Stimulated activated CD8-positive, alpha-beta memory T cell treated with anti-CD3 and anti-CD28 coated beads, Interleukin-15, amount 100 ng/mL, for 4 hours (primary cell): Measurements from ENCODE around the gene UGT1A3.
"Not testable (repeated sequence)": the region's sequence is repeated elsewhere in the genome, so short reads cannot be mapped to it uniquely, and the experiment has no call there.

Experiments
- DNase-seq, 2 donors: peaks; one replicate each; pipeline ENCODE4 v3.0.0-alpha.2; 2020; ENCODE audit warnings: low read depth in 2 of 2

UGT1A3 gene

DNA sequence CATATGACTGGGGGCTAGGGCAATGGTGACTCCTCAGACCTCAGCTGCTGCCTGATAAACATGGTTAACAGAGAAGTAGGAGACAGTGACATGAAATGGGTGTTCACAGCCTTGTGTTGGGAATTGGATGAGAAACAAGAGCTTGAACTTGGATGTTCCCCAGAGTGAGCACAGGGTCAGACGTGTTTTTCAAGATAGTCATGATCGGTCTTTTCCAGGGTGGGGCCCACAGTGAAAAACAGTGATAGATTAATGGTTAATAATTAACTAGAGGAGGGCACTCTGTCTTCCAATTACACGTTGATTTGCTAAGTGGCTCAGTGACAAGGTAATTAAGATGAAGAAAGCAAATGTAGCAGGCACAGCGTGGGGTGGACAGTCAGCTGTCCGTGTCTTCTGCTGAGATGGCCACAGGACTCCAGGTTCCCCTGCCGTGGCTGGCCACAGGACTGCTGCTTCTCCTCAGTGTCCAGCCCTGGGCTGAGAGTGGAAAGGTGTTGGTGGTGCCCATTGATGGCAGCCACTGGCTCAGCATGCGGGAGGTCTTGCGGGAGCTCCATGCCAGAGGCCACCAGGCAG lies at the start of gene UGT1A3:
UGT1A3 (plus strand) TSS at position 320 of the 579 bp plus-strand sequence; CDS start at position 405, 85 bp downstream.
- no peak for DNase-seq

DNA sequence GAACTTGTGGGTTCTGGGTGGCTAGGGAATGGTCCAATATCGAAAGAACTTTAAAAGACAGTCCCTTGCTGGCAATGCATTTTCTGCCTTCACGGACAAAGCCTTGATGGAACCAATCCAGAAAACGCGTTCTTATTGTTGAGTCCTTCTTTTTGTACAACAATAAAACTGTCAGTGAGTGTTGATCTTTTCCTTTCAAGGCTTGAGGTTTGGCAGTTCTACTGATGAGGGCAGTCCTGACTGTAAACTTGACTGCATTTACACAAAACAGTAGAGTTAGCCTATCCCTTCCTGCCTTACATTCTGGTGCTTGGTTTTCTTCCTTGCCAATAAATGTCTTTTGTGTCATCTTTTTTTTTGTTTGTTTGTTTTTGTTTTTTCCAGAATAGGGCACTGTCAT lies 49.6 kb upstream of the UGT1A3 start:
- DNase-seq: no peak

DNA sequence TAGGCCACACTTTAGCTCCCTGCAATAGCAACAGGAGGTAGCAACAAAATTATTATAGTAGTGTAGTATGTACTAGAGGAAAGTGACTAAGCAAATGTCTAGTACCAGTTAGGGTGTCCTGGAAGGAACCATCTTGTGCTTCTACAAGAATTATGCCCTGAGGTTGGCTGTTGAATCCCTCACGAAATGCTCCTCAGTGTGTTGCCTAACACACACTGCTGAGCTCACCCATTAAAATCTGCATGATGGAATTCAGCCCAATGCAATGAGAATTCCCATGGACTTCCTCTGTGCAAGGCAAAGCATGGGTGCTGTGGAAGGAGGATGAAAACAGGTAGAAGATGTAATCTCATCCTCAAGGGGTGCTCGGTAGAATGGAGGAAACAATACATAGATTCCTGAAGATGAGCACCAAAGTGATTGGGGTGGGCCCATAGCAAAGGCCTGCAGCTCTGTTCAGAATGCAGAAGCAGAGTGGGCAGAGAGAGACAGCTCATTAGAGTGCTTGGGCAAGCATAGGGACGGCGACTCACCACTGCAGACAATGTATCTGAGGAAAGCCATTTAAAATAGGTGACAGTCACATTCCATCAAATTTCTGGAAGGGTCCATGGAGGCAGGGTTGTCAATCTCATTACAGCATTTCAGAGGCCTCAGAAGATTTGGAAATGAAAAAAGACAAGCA lies 48.3 kb upstream of the UGT1A3 start:
- no peak for DNase-seq

GRCh38 chr2:233681521-233682099 lies 47.2 kb upstream of the UGT1A3 start, which contains the start of gene UGT1A7:
UGT1A7 (plus strand) TSS chr2:233681901; CDS start chr2:233681938, 37 bp downstream.
- no peak for DNase-seq

- no peak for DNase-seq
Measured at GRCh38 chr2:233684640-233685039, 44.2 kb upstream of the UGT1A3 start.

GRCh38 chr2:233686928-233687327 lies 41.9 kb upstream of the UGT1A3 start:
- no peak for DNase-seq

DNA sequence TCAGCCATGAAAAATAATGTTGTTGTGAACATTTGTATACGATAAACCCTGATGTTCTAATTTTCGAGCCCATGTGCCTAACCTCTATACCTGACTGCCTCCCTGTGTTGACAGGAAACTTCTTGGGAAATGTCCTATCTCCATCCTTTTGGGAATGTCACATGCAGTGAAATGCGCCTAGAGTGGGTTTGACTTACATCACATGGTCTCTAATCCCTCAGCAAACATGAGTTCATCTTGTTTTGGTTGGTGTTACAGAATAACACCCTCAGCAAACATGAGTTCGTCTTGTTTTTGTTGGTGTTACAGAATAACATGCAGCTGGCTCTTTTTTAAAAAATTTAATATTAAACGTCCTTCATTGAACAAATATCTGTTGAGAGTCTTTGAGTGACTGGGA lies 40.5 kb upstream of the UGT1A3 start:
- no peak for DNase-seq

DNA sequence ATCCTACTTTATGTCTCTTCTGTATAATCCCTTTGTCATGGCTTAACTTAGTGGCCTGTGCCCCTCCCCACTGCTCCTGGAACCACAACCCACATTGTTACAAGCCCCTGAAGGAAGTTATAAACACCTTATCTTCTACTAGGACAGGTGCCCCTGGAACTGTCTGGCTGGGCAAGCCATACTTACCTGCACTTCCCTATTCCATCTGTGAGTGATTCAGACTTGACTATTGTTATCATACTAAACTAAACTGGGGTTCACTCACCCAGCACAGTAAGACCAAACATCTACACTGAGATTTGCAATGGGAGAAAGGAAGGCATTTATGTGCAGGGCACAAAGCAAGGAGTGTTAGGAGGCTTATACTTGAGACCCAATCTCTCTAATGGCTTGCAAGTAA lies 39.8 kb upstream of the UGT1A3 start:
- no peak for DNase-seq

DNA sequence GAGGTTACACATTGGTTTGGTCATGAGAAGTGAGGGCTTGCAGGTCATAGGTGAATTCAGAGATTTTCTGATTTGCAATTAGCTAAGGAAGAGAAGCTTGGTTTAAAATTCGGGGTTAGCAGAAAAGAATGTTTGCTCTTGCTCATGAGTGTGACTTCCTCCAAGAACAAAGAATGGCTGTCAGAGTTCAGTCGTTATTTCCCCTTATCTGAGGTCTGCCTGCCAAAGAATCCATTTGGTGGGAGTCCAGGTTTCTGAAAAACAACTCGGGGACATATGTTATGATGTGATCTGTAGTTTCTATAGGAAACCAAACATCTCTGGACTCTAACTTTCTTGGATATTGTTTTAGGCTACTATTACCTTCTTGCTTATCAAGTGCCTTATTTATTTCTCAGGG lies 39.3 kb upstream of the UGT1A3 start:
- no peak for DNase-seq

GRCh38 chr2:233690444-233690843 lies 38.4 kb upstream of the UGT1A3 start:
- DNase-seq: no peak

DNA sequence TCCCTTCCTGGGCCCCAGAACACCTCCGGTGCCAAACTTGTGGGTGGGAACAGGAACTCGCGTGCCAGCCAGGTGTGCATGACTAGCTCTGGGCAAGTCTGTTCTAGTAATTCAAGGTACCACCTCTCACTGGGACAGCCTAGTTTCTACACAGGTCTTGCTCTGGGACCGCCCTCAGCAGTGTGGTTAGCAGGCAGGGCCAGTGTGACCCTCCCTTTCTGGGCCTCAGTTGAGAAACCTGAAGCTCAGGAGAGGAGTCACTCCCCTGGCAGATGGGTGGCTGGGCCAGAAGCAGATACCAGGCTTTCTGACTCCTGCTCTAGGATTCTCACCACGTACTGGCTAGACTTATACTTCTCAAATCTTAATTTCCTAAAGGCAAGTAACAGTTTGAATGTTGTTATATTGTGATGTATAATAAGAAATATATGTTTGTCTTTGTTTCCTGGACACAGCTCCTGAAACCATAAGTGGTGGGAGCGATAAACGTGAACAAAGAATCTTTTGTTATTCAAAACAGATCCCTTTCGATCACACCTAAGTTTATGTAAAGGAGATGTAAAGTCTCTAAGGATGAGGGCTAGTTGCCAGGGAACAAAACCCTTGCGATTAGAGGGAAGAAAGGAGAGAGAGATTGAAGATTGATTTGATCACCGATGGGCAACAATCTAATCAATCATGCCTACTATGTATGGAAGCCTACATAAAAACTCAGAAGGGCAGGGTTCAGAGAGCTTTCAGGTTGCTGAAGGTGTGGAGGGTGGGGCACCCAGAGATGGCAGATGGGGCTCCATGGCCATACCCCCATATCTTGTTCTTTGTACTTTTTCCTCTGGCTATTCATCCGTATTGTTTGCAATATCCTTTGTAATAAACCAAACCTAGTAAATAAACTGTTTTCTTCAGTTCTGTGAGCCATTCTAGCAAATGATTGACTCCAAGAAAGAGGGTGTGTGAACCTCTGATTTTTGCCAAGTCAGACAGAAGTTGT lies 37.1 kb upstream of the UGT1A3 start:
- DNase-seq: no peak

GRCh38 chr2:233692648-233693047 lies 36.2 kb upstream of the UGT1A3 start, which contains the start of gene UGT1A6:
UGT1A6 (plus strand) TSS chr2:233692890; CDS start chr2:233693005, 115 bp downstream.
- no peak for DNase-seq

GRCh38 chr2:233693963-233694362 lies 34.9 kb upstream of the UGT1A3 start:
- no peak for DNase-seq

DNA sequence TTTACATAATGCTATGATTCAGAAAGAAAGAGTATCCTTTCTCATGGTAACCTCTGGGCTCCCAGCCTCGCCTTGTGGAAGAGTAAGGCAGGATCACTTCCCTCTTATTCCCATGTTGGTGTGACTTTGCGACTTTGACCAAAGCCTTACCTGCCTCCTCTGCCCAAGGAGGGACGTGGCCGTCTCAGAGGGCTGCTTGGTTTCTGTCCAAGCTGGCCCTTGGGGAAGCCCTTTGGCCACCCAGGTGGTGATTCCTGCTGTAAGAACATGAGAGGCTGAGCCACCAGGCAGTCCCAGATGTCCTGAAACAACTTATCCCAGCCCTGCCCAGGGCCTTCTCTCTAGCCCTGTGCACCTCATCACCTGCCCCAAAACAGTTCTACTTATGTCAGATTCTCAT lies 30.1 kb upstream of the UGT1A3 start:
- DNase-seq: no peak

DNA sequence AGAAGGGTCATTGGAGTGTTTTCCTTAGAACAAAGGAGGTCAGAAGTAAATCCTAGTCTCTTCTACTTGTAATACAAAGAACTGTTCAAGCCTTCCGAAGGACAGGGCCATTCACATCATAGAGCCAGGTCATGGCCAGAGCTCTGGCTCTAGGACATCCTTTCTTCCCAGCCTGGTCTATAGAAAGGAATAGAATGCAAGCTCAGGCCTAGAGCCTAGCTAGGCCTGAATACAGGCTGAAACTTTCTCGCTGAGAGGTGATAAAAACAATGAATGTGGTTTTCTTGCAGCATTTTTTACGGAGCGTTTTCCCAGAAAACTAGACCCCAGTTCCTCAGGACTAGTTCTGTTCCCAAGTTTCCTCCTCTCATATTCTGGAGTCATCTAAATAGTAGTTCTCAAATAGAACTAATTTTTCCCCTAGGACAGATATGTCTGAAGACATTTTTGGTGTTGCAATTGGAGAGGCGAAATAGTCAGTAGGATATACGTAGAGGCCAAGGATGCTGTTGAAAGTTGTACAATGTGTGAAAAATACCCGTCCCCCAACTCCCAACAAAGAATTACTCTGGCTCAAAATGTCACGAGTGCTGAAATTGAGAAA lies 29.3 kb upstream of the UGT1A3 start:
- no peak for DNase-seq

DNA sequence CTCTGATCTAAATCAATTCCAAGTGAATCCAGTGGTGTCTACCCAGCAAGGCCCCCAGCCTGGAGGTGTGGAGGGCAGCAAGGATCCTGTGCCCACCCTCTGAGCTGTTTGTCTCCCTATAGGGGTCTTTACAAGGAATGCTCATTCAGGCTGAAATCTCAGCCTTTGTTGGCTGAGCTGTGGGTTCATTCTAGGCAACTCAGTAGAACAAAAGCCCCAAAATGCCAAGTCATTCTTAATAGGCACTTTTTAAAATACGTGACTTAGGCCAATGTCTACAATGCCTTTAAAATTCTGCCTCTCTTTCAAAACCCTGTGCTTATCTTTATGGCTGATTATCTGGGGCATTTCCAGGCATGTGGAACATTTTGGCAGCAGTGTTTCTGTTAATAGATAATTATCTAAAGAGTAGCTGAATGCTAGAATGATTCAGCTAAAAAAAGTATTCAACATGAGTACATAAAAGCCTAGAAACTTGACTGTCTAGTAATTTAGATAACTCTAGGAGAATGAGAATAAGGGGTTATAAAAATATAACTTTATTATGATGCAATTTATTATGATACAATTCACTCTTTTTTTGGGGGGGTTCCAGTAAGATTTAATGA lies 28.7 kb upstream of the UGT1A3 start:
- no peak for DNase-seq

GRCh38 chr2:233700842-233701241 lies 28.0 kb upstream of the UGT1A3 start:
- not testable (repeated sequence) for DNase-seq

DNA sequence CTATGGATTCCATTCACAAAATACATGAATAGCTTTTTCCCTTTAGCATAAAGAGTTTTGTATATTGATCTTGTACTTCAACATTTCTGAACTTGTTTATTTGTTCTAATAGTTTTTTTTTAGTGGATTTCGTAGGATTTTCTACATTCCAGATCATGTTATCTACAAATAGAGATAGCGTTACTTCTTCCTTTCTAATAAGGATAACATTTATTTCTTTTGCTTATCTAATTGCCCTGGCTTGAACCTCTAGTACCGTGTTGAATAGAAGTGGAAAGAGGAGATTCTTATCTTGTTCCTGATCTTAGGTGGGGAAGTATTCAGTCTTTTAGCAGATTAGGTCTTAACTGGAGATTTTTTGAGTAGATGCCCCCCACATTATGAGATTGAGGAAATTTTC lies 26.6 kb upstream of the UGT1A3 start:
- no peak for DNase-seq

GRCh38 chr2:233705911-233706506 lies 22.8 kb upstream of the UGT1A3 start:
- no peak for DNase-seq

DNA sequence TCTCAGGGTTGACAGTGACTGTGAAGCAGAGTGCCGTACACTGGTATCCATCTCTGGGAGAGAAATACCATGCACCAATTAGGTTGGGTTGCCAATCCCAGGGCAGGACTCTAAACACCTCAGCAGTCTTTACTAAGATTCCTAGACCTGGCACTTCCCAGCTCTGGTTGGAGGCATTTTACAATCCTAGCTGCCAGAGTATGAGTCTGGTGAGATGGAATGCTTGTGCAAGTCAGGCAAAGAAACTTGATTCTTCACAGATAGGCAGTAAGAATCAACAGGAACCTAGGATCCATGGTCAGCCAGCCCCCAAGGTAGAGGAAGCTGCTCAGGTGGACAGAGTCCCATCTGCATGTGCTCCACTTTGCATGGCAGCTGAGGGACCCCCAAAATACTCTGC lies 22.1 kb upstream of the UGT1A3 start:
- no peak for DNase-seq
